HepG2 (cell line): Measurements from ENCODE around the gene RRBP1. TPM values are rescaled to one million over a fixed set of nuclear protein-coding genes. Genes with fewer than 3 reads are reported as not detected.

Experiments used
- AHR ChIP-seq: IDR thresholded peaks from 2 replicates; pipeline ENCODE4 v1.6.1; 2018; ENCODE audit warnings: missing genetic modification reagents, missing compliant biosample characterization
- ARNT2 ChIP-seq: sonication (generic); formaldehyde crosslinking; IDR thresholded peaks from 2 replicates; pipeline ENCODE4 v1.8.0; 2022; ENCODE audit warnings: mild to moderate bottlenecking, low read depth, missing genetic modification reagents, moderate library complexity
- HNRNPK ChIP-seq: fragments of 200-400 bp; formaldehyde crosslinking; IDR thresholded peaks from 2 replicates; pipeline ENCODE4 v1.6.1; 2018; ENCODE audit warnings: low read length, low read depth, moderate library complexity, mild to moderate bottlenecking; ENCODE audit not compliant: poor library complexity, severe bottlenecking
- KDM6A ChIP-seq: IDR thresholded peaks from 2 replicates; pipeline ENCODE4 v1.6.1; 2016; ENCODE audit warnings: low read depth
- KLF13 ChIP-seq: sonication (generic); formaldehyde crosslinking; IDR thresholded peaks from 2 replicates; pipeline ENCODE4 v1.4.0; 2020; ENCODE audit warnings: mild to moderate bottlenecking, missing genetic modification reagents
- MEIS1 ChIP-seq: sonication (generic); formaldehyde crosslinking; IDR thresholded peaks from 2 replicates; pipeline ENCODE4 v1.9.0; 2021; ENCODE audit warnings: mild to moderate bottlenecking, missing genetic modification reagents, moderate library complexity, borderline replicate concordance
- PBX2 ChIP-seq: IDR thresholded peaks from 2 replicates; pipeline ENCODE4 v1.6.1; 2016; ENCODE audit warnings: control low read depth
- POLR2AphosphoS5 ChIP-seq: IDR thresholded peaks from 2 replicates; pipeline ENCODE4 v1.6.1; 2012; ENCODE audit warnings: low read depth, low read length
- SKI ChIP-seq: fragments of 450-650 bp; IDR thresholded peaks from one replicate; pipeline ENCODE4 v1.6.1; 2018; ENCODE audit warnings: mild to moderate bottlenecking; ENCODE audit not compliant: partially characterized antibody
- SP4 ChIP-seq: sonication (generic); formaldehyde crosslinking; IDR thresholded peaks from 2 replicates; pipeline ENCODE4 v1.8.1; 2023; ENCODE audit warnings: mild to moderate bottlenecking, missing genetic modification reagents
- STAT5B ChIP-seq: sonication (generic); formaldehyde crosslinking; IDR thresholded peaks from 2 replicates; pipeline ENCODE4 v1.4.0; 2020; ENCODE audit warnings: missing genetic modification reagents
- TEAD3 ChIP-seq: optimal IDR thresholded peaks from 2 replicates; pipeline ENCODE3; 2016; ENCODE audit warnings: borderline replicate concordance
- TOPORS ChIP-seq: sonication (generic); formaldehyde crosslinking; IDR thresholded peaks from 2 replicates; pipeline ENCODE4 v1.8.0; 2023; ENCODE audit warnings: mild to moderate bottlenecking, missing genetic modification reagents
- ZMYM3 ChIP-seq: sonication (generic); formaldehyde crosslinking; IDR thresholded peaks from 2 replicates; pipeline ENCODE4 v1.5.1; 2020; ENCODE audit warnings: mild to moderate bottlenecking, missing genetic modification reagents
- ZNF225 ChIP-seq: sonication (generic); formaldehyde crosslinking; IDR thresholded peaks from 2 replicates; pipeline ENCODE4 v1.4.0; 2020; ENCODE audit warnings: mild to moderate bottlenecking, missing genetic modification reagents
- ZNF260 ChIP-seq: sonication (generic); formaldehyde crosslinking; IDR thresholded peaks from 2 replicates; pipeline ENCODE4 v1.4.0; 2020; ENCODE audit warnings: missing genetic modification reagents, low read depth, mild to moderate bottlenecking, borderline replicate concordance
- ZNF383 ChIP-seq: sonication (generic); formaldehyde crosslinking; IDR thresholded peaks from 2 replicates; pipeline ENCODE4 v1.4.0; 2020; ENCODE audit warnings: missing genetic modification reagents, mild to moderate bottlenecking, borderline replicate concordance
- ZNF430 ChIP-seq: sonication (generic); formaldehyde crosslinking; IDR thresholded peaks from 2 replicates; pipeline ENCODE4 v1.9.0; 2021; ENCODE audit warnings: mild to moderate bottlenecking, missing genetic modification reagents
- ZNF549 ChIP-seq: sonication (generic); formaldehyde crosslinking; IDR thresholded peaks from 2 replicates; pipeline ENCODE4 v1.5.0; 2020; ENCODE audit warnings: missing genetic modification reagents
- ZNF589 ChIP-seq: sonication (generic); formaldehyde crosslinking; conservative IDR thresholded peaks from 2 replicates; pipeline ENCODE4 v1.8.0; 2022; ENCODE audit warnings: mild to moderate bottlenecking, moderate library complexity, missing genetic modification reagents
- ZNF605 ChIP-seq: sonication (generic); formaldehyde crosslinking; IDR thresholded peaks from 2 replicates; pipeline ENCODE4 v1.8.0; 2022; ENCODE audit warnings: mild to moderate bottlenecking, missing genetic modification reagents
- ZNF878 ChIP-seq: sonication (generic); formaldehyde crosslinking; IDR thresholded peaks from 2 replicates; pipeline ENCODE4 v1.8.1; 2023; ENCODE audit warnings: mild to moderate bottlenecking, missing genetic modification reagents, moderate library complexity
- polyA plus RNA-seq, 8 experiments: library from polyadenylated mRNA; depleted of rRNA in 3 of 8; stranded (reverse) in 7 of 8; unstranded in 1 of 8; fragments of >200 nt; fragmentation: Illumina TruSeq in 4 of 8; extraction: Trizol in 4 of 8; gene quantifications; 2 replicates each; pipeline versions ENCODE4 v1.2.1 to v1.2.3, GENCODE V29; 2011 to 2016; ENCODE audit warnings: low read depth in 4 of 8, missing spikeins in 1 of 8, mixed read lengths in 1 of 8; ENCODE audit not compliant: insufficient read depth in 1 of 8
- total RNA-seq, 5 experiments: library from RNA; depleted of rRNA; stranded (reverse); fragments of >200 nt; fragmentation: Illumina TruSeq; extraction: Trizol; gene quantifications; 2 replicates each; pipeline ENCODE4 v1.2.3, GENCODE V29; 2016; ENCODE audit warnings: low read depth in 1 of 5
- TF ChIP-seq, protein P1 (sequence below): sonication (generic); formaldehyde crosslinking; IDR thresholded peaks from 2 replicates; pipeline ENCODE4 v1.4.0; 2020; ENCODE audit warnings: missing genetic modification reagents
- TF ChIP-seq, protein P2 (sequence below): sonication (generic); formaldehyde crosslinking; IDR thresholded peaks from 2 replicates; pipeline ENCODE4 v1.5.0; 2020; ENCODE audit warnings: missing genetic modification reagents
- TF ChIP-seq, protein P3 (sequence below): sonication (generic); formaldehyde crosslinking; IDR thresholded peaks from 2 replicates; pipeline ENCODE4 v1.9.0; 2021; ENCODE audit warnings: missing genetic modification reagents, borderline replicate concordance

The RRBP1 gene
- total and polyA plus RNA-seq, 2 of the 13 experiments (the other 11 are each of a cell fraction or from before 2014, with no cell fraction given), result 150 to 222 TPM

- TF ChIP-seq ZNF430, result peak; percentile 89
- TF ChIP-seq ZNF605 (CRISPR knock-in tag), result peak; percentile 78
- TF ChIP-seq TOPORS (CRISPR knock-in tag), result peak; percentile 96; the same call in 1 of the 2 replicates
- no peak for TF ChIP-seq ZNF383 (CRISPR knock-in tag)
- TF ChIP-seq MEIS1, result peak; percentile 22; the same call in 1 of the 2 replicates
- 0 out of 2 replicates have a peak, but pooled peaks have one; percentile 45 for TF ChIP-seq ZNF549 (CRISPR knock-in tag)
- peak; percentile 88 for TF ChIP-seq ZMYM3 (CRISPR knock-in tag)
- peak; percentile 96 for TF ChIP-seq STAT5B (CRISPR knock-in tag)
- TF ChIP-seq SKI, result peak; percentile 78
- peak; percentile 98 for TF ChIP-seq PBX2 (CRISPR knock-in tag)
- no peak for TF ChIP-seq ZNF260 (CRISPR knock-in tag)
- TF ChIP-seq TEAD3, result peak; percentile 77
- TF ChIP-seq ARNT2 (CRISPR knock-in tag), result peak; percentile 42
- TF ChIP-seq KDM6A, result no peak
- peak; percentile 98 for TF ChIP-seq HNRNPK
- TF ChIP-seq, protein P1, sequence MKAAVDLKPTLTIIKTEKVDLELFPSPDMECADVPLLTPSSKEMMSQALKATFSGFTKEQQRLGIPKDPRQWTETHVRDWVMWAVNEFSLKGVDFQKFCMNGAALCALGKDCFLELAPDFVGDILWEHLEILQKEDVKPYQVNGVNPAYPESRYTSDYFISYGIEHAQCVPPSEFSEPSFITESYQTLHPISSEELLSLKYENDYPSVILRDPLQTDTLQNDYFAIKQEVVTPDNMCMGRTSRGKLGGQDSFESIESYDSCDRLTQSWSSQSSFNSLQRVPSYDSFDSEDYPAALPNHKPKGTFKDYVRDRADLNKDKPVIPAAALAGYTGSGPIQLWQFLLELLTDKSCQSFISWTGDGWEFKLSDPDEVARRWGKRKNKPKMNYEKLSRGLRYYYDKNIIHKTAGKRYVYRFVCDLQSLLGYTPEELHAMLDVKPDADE, result 0 out of 2 replicates have a peak, but pooled peaks have one; percentile 88
- peak; percentile 60; the same call in 1 of the 2 replicates for TF ChIP-seq ZNF878 (CRISPR knock-in tag)
- peak; percentile 89 for TF ChIP-seq AHR
- TF ChIP-seq ZNF225 (CRISPR knock-in tag), result peak; percentile 92
- peak; percentile 98 for TF ChIP-seq POLR2AphosphoS5
- TF ChIP-seq, protein P2, sequence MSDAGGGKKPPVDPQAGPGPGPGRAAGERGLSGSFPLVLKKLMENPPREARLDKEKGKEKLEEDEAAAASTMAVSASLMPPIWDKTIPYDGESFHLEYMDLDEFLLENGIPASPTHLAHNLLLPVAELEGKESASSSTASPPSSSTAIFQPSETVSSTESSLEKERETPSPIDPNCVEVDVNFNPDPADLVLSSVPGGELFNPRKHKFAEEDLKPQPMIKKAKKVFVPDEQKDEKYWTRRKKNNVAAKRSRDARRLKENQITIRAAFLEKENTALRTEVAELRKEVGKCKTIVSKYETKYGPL (CRISPR knock-in tag), result peak; percentile 90
- TF ChIP-seq KLF13 (CRISPR knock-in tag), result no peak
- TF ChIP-seq ZNF589 (CRISPR knock-in tag), result no peak
- TF ChIP-seq, protein P3, sequence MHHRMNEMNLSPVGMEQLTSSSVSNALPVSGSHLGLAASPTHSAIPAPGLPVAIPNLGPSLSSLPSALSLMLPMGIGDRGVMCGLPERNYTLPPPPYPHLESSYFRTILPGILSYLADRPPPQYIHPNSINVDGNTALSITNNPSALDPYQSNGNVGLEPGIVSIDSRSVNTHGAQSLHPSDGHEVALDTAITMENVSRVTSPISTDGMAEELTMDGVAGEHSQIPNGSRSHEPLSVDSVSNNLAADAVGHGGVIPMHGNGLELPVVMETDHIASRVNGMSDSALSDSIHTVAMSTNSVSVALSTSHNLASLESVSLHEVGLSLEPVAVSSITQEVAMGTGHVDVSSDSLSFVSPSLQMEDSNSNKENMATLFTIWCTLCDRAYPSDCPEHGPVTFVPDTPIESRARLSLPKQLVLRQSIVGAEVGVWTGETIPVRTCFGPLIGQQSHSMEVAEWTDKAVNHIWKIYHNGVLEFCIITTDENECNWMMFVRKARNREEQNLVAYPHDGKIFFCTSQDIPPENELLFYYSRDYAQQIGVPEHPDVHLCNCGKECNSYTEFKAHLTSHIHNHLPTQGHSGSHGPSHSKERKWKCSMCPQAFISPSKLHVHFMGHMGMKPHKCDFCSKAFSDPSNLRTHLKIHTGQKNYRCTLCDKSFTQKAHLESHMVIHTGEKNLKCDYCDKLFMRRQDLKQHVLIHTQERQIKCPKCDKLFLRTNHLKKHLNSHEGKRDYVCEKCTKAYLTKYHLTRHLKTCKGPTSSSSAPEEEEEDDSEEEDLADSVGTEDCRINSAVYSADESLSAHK, result no peak
- peak; percentile 98 for TF ChIP-seq SP4 (CRISPR knock-in tag)
These were observed at the start of gene RRBP1 (continued) for GRCh38 chr20:17682103-17682888.
